WI38 (cell line): Measurements from ENCODE around the gene COL23A1.

Experiments
- H3K4me3 ChIP-seq: 2 replicates; pipeline ENCODE4 v1.5.1; 2011; ENCODE audit warnings: low read depth, mild to moderate bottlenecking, control low read depth, low read length
- CTCF ChIP-seq: IDR thresholded peaks from 2 replicates; pipeline ENCODE4 v1.5.1; 2012; ENCODE audit warnings: low read depth, mild to moderate bottlenecking, control low read depth, low read length

Gene COL23A1

GRCh38 chr5:178524093-178524882, 65.9 kb downstream of the COL23A1 start:
- no peak for TF ChIP-seq CTCF
- no peak overlapping the region for H3K4me3 ChIP-seq

- no peak overlapping the region for H3K4me3 ChIP-seq
- TF ChIP-seq CTCF: no peak
Observed at GRCh38 chr5:178522361-178522760, 67.8 kb downstream of the COL23A1 start.

GRCh38 chr5:178520851-178521250, 69.3 kb downstream of the COL23A1 start:
- H3K4me3 ChIP-seq: no peak overlapping the region
- TF ChIP-seq CTCF: no peak

GRCh38 chr5:178519804-178520203, 70.4 kb downstream of the COL23A1 start:
- no peak overlapping the region for H3K4me3 ChIP-seq
- TF ChIP-seq CTCF: no peak

GRCh38 chr5:178519155-178519554, 71.0 kb downstream of the COL23A1 start:
- H3K4me3 ChIP-seq: no peak overlapping the region
- no peak for TF ChIP-seq CTCF

- no peak for TF ChIP-seq CTCF
- H3K4me3 ChIP-seq: no peak overlapping the region
Observed at GRCh38 chr5:178516504-178517235, 73.5 kb downstream of the COL23A1 start.
